HG03460 (cell line): ENCODE results near the gene GNG12.
"Not testable (repeated sequence)": the region's sequence is repeated elsewhere in the genome, so short reads cannot be mapped to it uniquely, and the experiment has no call there.

Experiments used
- ATAC-seq: cut with Tn5 transposase; IDR thresholded peaks from one replicate; pipeline ENCODE4 v1.9.1; 2021; ENCODE audit not compliant: unreplicated experiment

GNG12 gene

GRCh38 chr1:67735806-67736627 lies 97.2 kb downstream of the GNG12 start:
- ATAC-seq, result peak; percentile 93

- no peak for ATAC-seq
Observed at GRCh38 chr1:67735206-67735605, 98.1 kb downstream of the GNG12 start.

- no peak for ATAC-seq
Observed at GRCh38 chr1:67734323-67734690, 99.0 kb downstream of the GNG12 start.

GRCh38 chr1:67733681-67734322 lies 99.5 kb downstream of the GNG12 start:
- ATAC-seq, result no peak

DNA sequence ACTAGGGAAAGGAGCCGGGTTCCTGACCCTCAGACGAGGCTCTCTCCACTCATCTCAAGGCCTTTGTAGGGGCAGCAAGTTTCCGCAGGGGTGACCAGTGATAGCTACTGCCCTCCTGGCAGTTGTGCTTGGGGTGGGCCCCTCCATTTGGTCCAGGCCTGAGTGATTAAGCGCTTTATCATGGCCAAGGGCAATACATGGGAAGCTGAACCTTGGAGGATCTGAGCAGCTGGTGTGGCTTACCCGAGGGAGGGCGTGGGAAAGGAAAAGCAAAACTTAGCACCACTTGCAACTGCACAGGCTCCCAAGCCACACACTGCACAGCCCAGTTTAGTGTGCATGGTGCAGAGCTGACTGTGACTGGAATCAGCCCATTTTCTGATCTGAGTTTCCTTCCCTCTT lies 100.5 kb downstream of the GNG12 start:
- peak; percentile 31 for ATAC-seq

- no peak for ATAC-seq
Observed at GRCh38 chr1:67731322-67731721, 101.9 kb downstream of the GNG12 start.

GRCh38 chr1:67730312-67730711 lies 103.0 kb downstream of the GNG12 start:
- not testable (repeated sequence) for ATAC-seq

GRCh38 chr1:67729872-67730271 lies 103.4 kb downstream of the GNG12 start:
- ATAC-seq, result no peak

DNA sequence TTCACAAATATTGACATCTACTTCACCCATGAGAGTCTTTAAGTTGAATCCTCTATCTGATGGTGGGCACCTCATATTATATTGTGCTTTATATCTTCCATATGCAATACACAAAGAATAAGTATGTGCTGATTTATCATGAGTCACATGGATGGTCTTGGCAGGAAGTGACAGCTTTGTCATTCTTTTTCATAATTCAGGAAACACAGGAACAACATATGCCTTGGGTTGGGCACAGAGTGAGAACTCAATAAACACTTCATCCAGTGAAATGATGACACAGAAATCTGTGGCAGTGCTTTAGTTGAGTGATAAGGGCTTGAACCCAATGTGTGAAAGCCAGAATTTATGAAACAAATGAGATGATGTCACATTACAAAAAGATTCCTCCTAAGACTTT lies 107.0 kb downstream of the GNG12 start:
- ATAC-seq, result no peak

DNA sequence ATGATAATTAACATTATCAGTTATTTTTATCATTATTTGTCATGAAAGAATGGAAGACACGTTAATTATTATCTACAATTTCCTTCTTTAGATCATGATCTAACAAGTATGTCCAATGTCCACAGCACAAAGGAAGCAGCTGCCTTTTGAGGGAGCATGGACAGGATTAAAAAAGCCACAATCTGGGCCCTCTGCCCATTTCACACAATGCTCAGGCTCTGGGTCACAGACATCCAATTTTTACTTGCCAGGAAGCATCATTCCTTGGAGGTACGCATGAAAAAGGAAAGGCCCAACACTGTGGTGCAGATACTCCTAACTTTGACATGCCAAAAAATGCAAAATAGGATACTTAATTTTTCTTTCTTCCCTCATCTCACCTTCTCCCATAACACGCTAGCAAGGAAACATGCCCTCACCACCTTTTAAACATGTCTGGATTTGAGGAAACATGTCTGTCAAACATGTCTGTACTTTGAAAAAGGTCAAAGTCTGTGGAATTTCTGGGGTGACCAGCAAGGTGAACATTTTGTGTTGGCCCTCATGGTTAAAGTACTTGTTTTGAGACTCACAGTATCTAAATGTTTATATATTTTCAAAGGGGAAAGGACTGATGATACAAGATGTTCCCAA lies 108.2 kb downstream of the GNG12 start:
- ATAC-seq, result no peak

DNA sequence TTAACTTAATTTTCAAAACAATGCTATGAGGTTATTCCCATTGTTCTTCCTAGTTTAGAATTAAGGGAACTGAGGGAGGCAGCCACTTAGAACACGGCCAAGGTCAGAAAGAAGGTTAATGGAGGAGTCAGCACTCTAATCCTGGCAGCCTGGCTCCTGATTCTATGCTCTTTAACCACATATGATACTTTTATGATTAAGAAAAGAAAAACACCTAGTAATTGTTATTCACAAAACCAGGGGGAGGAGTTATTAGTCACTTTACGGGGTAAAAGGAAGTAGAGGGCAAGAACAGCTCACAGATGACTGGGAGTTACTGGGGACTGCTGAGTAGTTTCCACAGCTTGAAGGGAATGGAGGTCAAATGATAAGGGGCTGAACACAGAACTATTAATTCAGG lies 109.6 kb downstream of the GNG12 start:
- ATAC-seq, result peak; percentile 65

DNA sequence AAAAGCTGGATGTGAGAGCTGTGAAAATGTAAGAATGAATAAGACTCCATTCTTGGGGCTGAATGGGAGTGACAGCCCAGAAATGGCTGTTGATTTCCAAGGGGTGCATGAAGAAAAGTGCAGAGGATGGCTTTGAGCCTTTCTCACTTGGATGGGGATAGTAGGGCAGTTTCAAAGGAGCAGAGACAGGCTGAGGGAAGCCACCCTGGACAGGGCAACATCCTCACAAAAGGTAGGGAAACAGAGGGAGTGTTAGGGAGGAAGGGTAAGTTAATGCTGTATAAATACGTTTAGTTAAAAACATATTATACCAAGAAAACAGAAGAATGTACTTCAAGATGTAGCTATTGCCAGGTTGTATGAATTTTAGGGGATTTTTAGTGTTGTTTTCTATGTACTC lies 110.1 kb downstream of the GNG12 start:
- ATAC-seq, result no peak

DNA sequence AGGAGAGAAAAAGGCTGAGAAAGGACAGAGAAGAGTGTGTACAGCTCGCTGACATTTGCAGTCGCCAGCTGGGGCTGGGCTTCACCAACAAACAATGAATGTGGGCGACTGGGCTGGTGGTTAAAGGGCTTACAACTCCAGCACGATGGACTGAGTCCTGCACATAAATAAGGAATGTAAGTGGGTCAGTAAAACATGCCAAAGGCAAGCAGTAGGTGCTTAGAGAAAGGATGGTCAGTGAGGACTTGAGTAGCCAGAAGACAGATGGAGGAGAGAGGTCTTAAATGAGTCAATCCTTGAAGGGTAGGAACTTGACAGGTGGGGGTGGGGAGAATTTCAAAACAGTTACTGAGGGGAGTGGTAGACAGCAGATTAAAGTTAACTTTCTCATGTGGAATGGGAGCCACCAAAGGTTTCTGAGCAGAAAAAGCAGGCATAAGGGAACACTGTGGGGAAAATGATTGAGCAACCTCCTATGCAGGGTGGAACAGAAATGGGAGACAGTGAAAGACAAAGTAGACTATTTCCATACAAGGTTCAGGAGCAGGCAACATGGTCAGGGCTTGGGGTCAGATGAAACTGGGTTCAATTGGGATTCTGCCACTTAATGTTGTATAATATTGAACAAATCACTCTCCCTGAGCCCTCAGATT lies 110.8 kb downstream of the GNG12 start:
- ATAC-seq, result no peak

- no peak for ATAC-seq
Observed at GRCh38 chr1:67721650-67722291, 111.5 kb downstream of the GNG12 start.

DNA sequence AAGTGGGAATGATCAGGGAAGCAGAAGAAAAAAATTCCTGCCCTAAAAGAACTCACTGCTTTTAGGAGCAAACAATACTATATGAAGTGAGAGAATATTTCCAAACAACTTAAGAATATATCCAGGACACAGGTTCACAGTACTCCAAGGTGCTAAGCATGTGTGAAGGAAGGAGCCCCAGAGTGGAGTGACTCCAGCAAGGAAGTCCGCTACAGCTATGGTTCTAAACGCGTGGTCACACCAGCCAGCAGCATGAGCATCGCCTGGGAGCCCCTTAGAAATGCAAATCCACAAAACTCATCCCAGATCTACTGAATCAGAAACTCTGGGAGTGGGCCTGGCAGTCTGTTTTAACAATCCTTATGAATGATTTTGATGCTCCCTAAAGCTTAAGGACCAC lies 112.2 kb downstream of the GNG12 start:
- ATAC-seq, result no peak

- ATAC-seq, result no peak
Observed at GRCh38 chr1:67719329-67720196, 113.7 kb downstream of the GNG12 start.

DNA sequence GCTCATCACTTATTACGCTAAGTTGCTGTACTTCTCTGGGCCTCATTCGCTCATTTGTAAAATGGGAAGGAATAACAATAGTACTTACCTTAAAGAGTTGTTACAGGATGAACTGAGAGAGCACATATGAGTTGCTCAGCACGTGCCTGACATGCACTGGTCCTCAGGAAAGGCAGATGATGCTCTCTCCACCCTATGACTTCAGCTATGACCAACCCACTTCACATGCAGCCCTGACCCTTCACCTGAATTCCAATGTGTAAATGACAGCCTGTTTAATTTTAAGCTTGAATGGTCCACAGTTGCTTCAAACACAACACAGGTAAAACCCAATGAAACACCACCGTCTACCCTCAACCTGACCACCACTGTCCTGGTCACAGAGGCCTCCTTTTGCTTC lies 115.4 kb downstream of the GNG12 start:
- no peak for ATAC-seq

- no peak for ATAC-seq
Observed at GRCh38 chr1:67716800-67717199, 116.5 kb downstream of the GNG12 start.

GRCh38 chr1:67715819-67716218 lies 117.4 kb downstream of the GNG12 start:
- no peak for ATAC-seq
